ENCODE results near the gene MAP3K14. TPM values are rescaled to one million over a fixed set of nuclear protein-coding genes. Genes with fewer than 3 reads are reported as not detected.
A peak's percentile ranks its signal among the peaks of the same experiment; 100 is the strongest.

MAP3K14 gene
- total RNA-seq, 1 experiment from 2014 or later = 6.2 TPM

DNA sequence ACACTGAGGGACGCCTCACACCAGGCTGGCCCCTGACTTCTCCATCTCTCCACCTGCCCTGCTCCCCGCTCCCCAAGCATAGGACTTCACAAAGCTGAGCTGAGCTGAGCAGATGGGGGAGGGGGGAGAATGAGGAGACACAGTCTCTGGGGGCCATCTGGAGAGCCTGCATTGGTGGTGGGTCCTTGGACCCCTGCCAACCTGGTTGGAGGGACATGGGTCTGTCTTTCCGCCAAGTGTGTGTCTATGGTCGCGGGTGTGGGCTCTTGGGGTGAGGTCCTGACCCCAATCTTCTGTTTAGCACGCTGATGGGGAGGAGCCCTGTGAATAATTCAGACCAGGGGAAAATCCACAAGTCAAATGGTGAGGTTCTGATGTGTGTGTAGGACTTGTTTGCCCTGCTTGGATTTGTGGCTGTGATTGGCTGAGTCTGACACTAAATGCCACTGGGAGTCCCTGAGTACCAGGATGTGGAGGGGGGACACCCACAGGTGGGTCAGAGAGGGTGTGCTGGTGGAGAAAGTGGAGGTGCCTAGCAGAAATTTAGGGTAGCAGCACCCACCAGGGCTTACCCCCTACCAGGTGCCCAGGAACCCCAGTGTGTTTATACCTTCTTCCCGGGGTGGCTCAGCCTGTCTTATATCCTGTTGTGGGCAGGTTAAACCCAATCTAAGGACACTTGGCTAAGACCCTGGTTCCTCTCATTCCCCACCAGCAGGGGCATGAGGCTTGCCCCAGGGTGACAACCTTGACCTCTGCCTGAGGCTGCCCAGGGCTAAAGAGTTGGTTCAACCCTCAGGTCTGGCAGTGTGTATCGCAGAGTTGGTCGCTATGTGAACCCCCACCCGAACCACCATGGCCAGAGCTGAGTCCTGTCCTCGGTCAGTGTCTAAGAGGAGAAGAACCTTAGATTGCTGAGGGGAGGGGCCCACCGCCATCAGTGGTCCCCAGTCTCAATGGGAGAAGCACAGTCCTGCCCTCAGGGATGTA, 93.0 kb downstream of the MAP3K14 start:
- no peak for DNase-seq (ENCODE audit: low spot score)

DNA sequence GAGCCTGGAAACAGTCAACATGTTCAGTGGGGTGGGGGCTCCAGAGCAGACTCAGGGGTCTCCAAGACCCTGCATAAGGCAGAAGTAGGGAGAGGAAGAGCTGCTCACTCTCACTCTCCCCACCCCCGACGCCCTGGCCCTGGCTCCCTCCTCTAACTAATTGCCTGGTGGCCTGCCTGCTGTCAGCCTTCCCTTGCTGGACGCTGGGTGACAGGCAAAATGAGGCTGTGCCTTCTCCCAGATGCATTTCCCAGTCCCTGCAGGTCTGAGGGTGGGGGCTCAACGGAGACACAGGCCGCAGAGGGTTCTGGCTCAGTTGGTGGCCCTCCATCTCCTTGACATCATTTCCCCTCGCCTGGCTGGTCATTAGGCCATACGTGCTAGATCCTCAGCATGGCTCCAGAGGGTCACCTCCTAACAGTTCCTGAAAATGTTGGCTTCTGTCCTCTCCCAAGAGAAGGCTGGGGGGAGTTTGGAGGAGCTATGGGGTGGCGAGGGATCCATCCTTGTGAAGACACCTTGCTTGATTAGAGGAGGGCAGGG, 93.8 kb downstream of the MAP3K14 start:
- DNase-seq (ENCODE audit: low spot score) = no peak

DNA sequence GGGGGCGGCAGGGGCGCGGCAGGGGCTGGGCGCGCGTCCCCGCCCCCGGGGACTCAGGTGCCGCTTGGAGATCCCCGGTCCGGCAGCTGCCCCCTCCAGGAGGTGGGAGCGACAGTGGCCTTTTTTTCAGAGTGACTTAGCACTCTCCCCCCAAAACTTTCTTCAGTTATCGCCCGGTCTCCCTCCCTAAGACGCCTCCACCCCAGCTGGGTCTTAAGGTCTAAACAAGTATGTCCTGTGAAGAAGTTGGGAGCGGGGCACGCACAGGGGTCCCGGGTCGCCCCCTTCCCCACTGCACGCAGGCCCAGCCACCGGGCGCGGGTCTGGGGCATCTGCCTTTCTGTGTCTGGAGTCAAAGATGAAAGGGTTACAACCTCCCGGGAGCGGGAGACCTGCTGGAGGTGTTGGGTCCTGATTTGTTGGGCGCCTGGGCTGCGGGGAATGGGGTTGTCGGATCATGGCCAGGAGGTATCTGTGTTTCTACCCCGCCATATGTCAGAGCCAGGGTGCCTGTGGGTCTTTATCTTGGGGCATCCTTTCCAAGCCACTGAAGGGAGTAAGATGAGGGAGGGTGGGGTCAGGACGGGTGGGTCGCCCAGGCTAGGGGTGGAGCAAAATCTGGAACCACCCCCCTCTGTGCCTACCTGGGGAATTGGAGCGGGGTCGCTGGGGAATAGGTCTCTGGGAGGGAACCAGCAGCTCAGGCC, 94.4 kb downstream of the MAP3K14 start:
- no peak for DNase-seq (ENCODE audit: low spot score)

DNA sequence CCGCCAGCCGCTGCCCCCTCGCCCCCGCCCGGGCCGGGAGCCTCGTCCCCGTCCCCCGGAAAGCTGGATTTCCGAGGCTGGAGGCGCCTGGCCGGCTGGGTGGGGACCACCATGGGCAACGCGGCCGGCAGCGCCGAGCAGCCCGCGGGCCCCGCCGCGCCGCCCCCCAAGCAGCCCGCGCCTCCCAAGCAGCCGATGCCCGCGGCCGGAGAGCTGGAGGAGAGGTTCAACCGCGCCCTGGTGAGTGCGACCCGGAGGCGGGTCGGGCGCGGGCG, 94.9 kb downstream of the MAP3K14 start:
- no peak for DNase-seq (ENCODE audit: low spot score)

DNA sequence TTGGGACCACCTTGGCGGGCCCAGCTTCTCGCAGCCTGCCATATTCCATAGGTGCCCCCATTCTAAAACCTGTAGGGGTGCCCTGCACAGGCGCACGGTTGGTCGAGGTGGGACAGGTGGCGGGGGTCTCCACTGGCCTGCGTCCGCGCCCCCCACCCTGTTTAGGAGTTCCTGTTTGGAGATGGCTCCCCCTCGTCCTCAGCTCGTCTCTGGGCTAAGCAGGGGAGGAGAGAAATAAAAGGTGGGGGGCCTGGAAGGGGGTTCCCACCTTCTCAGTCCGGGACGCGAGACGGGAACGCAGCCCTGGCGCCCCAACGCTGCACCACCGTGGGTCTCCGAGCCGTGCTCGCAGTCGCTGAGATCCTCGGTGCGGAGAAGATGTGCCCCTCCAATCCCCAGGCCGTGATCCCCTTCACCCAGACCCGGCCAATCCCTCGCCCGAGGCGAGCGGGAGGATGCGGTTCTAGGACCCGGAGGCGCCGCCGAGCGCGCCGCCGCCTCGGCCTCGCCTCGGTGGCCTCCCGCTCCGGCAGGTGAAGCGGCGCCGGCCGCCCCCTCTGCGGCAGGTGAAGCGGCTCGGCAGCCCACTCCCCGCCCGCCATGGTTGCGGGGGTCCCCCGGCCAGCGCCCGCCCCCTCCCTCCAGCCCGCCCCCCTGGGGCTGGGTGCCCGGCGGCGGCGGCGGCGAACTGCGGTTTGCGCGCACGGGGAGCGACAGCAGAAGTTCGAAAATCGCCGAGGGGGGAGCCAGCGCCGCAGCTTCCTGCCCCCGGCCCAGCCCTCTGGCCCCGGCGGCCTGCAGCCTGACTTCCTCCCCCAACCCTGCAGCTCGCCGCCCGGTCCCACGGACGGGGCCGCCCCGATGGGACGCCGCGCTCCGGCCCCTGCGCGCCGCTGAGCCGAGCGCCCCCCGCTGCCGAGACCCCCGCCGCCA, 95.5 kb downstream of the MAP3K14 start, which contains the start of gene FMNL1:
Gene FMNL1, plus strand, starts transcription at position 805 of the 933 bp plus-strand sequence. CDS start 240 bp downstream, outside the sequence.
- no peak for DNase-seq (ENCODE audit: low spot score)

DNA sequence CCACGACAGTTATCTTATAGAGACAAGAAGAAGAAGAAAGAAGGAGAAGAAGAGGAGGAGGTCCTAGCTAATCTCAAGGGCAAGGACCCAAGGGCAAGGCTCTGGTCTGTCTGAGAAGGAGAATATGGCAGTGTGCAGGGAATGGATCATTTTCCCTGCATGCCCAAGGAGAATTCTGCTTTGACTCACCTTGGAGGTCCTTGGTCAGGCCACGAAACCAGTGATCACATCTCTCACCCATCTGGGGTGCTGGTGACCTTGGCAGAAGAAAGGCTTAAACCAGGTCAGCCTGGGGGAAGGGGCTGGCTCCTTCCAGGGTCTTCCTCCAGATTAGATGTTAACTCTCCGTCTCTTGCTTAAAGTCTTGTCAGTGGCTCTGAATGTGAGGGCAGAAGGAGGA, 96.7 kb downstream of the MAP3K14 start:
- no peak for DNase-seq (ENCODE audit: low spot score)

DNA sequence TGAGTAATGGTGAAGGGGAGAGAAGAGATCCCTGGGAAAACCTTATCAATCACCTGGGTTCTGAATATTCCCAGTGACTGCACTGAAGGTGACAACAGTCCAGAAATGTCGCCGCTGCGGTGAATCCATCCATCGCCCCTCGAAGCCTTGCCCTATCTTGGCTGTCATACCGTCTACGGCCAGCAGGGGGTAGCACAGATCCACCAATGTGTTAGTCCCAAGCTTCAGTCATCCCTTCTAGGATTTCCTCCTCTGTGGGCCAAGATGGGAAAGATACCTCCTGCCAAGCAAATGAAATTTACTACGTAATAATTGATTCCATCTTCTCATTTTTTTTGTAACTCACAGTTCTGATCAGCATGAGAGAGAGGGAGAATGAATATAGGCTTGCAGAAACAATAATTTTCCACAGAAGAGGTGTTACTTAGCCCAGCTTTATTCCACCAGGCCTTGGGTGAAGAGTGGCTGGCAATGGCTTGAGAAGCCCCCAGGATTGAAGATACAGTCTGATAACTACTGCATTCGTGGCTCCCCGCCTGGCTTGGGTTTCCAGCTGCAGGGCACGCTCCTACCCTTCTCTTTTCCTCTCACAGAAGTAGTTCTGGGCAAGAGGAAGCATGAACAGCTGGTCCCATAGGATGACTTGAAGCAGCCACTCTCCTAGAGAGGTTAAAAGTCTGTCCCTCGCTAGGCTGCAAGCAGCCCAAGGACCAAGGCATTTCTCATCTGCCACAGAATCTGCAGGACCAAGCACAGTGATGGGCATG, 97.7 kb downstream of the MAP3K14 start:
- peak; percentile 93 for DNase-seq (ENCODE audit: low spot score)

Other genes with a start within 250 kb of the MAP3K14 start
- 130 and 142 TPM in 2 replicates for gene PLCD3, start 184.5 kb downstream of the MAP3K14 start, total RNA-seq (2014; rRNA removed; shearing (Covaris generic))
- 12.0 and 12.3 TPM in 2 replicates for gene ACBD4, start 181.3 kb downstream of the MAP3K14 start, total RNA-seq (2014; rRNA removed; shearing (Covaris generic))
- gene HEXIM1, start 168.5 kb downstream of the MAP3K14 start, total RNA-seq (2014; rRNA removed; shearing (Covaris generic)) = 9.4 and 9.6 TPM in 2 replicates
- gene HEXIM2, start 155.1 kb downstream of the MAP3K14 start, total RNA-seq (2014; rRNA removed; shearing (Covaris generic)) = 9.0 and 9.5 TPM in 2 replicates
- gene FMNL1, start 95.1 kb downstream of the MAP3K14 start, total RNA-seq (2014; rRNA removed; shearing (Covaris generic)) = 0.03 TPM in 1 of 2 replicates, not detected in the other
- not detected in 2 replicates for gene SPATA32, start 54.9 kb downstream of the MAP3K14 start, total RNA-seq (2014; rRNA removed; shearing (Covaris generic))
- gene ARHGAP27, start 115.8 kb upstream of the MAP3K14 start, total RNA-seq (2014; rRNA removed; shearing (Covaris generic)) = 171 and 180 TPM in 2 replicates
- 22.7 and 34.2 TPM in 2 replicates for gene PLEKHM1, start 173.7 kb upstream of the MAP3K14 start, total RNA-seq (2014; rRNA removed; shearing (Covaris generic))